ENCODE data around the gene DNAI4.

- TF ChIP-seq POLR2AphosphoS5 (IDR thresholded peaks at IDR 0.05; ENCODE audit: insufficient read depth in 1 of 2, low read depth in 1 of 2) (no peak), POLR2A (IDR thresholded peaks at IDR 0.05) (no peak)
Observed at GRCh38 chr1:66932291-66932690, 7.6 kb upstream of the DNAI4 start.
